SK-N-SH (cell line): ENCODE data around the gene GLI2.

Source experiments
- EP300 ChIP-seq, 2 experiments: IDR thresholded peaks; 2 replicates each; pipeline versions ENCODE4 v1.4.0 to v1.6.1; 2012; ENCODE audit warnings: borderline replicate concordance in 1 of 2, low read depth in 1 of 2, low read length in 1 of 2
- POLR2AphosphoS5 ChIP-seq: IDR thresholded peaks from 2 replicates; pipeline ENCODE4 v1.6.1; 2012; ENCODE audit warnings: low read depth, low read length
- SMC3 ChIP-seq: IDR thresholded peaks from 2 replicates; pipeline ENCODE4 v1.6.1; 2012; ENCODE audit warnings: low read depth, low read length, improper control_type of control experiment
- TCF12 ChIP-seq: IDR thresholded peaks from 2 replicates; pipeline ENCODE4 v1.4.0; 2012
- TF ChIP-seq, protein P1 (sequence below): fragments of 150-350 bp; IDR thresholded peaks from 2 replicates; pipeline ENCODE4 v1.6.1; 2017; ENCODE audit warnings: antibody characterized with exemption, low read length, low read depth, borderline replicate concordance
- TF ChIP-seq, protein P2 (sequence below): fragments of 200-600 bp; sonication (generic); IDR thresholded peaks from 2 replicates; pipeline ENCODE4 v1.6.1; 2017; ENCODE audit warnings: antibody characterized with exemption, mild to moderate bottlenecking, moderate library complexity
- TF ChIP-seq, protein P3 (sequence below): IDR thresholded peaks from 2 replicates; pipeline ENCODE4 v1.4.0; 2012; ENCODE audit warnings: low read depth, borderline replicate concordance
- TF ChIP-seq, protein P4 (sequence below): IDR thresholded peaks from 2 replicates; pipeline ENCODE4 v1.6.1; 2012; ENCODE audit warnings: mild to moderate bottlenecking, low read depth, low read length, moderate library complexity

DNA sequence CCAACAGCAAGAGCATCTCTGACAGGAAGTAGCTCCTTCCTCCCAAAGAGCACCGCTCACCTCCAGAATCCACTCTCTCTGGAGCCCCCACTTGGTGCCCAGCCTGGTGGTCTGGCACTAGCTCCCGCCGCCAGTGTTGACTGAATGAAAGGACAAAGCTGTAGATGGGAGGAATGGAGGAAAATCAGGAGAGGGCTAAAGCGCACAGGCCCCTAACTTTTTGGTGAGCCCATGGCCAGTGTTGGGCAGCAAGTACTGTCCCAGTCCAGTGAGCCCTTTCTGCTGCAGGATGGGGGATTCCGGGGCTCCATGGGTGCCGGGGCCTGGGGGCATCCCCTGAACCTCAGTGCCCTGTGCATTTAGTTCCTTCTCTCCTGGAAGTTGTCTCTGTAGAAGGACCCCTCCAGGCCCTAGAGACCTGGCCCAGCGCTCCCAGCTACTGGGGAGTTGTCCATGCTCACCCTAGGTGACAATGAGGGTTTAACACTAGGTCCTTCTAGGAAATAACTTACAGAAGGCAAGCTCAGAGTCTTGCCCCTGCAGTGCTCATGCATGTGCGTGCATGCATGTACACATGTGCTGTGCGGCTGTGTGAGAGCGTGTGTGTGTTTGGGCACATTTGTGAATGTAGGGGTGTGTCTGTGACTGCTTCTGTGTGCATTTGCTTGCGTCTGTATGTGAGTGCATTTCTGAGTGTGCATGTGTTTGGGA is 33.6 kb downstream of the GLI2 start:
- TF ChIP-seq, protein P1, sequence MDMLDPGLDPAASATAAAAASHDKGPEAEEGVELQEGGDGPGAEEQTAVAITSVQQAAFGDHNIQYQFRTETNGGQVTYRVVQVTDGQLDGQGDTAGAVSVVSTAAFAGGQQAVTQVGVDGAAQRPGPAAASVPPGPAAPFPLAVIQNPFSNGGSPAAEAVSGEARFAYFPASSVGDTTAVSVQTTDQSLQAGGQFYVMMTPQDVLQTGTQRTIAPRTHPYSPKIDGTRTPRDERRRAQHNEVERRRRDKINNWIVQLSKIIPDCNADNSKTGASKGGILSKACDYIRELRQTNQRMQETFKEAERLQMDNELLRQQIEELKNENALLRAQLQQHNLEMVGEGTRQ, result no peak
- TF ChIP-seq, protein P2, sequence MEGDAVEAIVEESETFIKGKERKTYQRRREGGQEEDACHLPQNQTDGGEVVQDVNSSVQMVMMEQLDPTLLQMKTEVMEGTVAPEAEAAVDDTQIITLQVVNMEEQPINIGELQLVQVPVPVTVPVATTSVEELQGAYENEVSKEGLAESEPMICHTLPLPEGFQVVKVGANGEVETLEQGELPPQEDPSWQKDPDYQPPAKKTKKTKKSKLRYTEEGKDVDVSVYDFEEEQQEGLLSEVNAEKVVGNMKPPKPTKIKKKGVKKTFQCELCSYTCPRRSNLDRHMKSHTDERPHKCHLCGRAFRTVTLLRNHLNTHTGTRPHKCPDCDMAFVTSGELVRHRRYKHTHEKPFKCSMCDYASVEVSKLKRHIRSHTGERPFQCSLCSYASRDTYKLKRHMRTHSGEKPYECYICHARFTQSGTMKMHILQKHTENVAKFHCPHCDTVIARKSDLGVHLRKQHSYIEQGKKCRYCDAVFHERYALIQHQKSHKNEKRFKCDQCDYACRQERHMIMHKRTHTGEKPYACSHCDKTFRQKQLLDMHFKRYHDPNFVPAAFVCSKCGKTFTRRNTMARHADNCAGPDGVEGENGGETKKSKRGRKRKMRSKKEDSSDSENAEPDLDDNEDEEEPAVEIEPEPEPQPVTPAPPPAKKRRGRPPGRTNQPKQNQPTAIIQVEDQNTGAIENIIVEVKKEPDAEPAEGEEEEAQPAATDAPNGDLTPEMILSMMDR, result no peak
- TF ChIP-seq EP300 (IDR thresholded peaks at IDR 0.05; ENCODE audit: borderline replicate concordance in 1 of 2, low read depth in 1 of 2, low read length in 1 of 2), result no peak
- TF ChIP-seq SMC3, result no peak
- TF ChIP-seq, protein P3, sequence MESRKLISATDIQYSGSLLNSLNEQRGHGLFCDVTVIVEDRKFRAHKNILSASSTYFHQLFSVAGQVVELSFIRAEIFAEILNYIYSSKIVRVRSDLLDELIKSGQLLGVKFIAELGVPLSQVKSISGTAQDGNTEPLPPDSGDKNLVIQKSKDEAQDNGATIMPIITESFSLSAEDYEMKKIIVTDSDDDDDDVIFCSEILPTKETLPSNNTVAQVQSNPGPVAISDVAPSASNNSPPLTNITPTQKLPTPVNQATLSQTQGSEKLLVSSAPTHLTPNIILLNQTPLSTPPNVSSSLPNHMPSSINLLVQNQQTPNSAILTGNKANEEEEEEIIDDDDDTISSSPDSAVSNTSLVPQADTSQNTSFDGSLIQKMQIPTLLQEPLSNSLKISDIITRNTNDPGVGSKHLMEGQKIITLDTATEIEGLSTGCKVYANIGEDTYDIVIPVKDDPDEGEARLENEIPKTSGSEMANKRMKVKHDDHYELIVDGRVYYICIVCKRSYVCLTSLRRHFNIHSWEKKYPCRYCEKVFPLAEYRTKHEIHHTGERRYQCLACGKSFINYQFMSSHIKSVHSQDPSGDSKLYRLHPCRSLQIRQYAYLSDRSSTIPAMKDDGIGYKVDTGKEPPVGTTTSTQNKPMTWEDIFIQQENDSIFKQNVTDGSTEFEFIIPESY, result no peak
- no peak for TF ChIP-seq TCF12
- no peak for TF ChIP-seq POLR2AphosphoS5
- TF ChIP-seq, protein P4, sequence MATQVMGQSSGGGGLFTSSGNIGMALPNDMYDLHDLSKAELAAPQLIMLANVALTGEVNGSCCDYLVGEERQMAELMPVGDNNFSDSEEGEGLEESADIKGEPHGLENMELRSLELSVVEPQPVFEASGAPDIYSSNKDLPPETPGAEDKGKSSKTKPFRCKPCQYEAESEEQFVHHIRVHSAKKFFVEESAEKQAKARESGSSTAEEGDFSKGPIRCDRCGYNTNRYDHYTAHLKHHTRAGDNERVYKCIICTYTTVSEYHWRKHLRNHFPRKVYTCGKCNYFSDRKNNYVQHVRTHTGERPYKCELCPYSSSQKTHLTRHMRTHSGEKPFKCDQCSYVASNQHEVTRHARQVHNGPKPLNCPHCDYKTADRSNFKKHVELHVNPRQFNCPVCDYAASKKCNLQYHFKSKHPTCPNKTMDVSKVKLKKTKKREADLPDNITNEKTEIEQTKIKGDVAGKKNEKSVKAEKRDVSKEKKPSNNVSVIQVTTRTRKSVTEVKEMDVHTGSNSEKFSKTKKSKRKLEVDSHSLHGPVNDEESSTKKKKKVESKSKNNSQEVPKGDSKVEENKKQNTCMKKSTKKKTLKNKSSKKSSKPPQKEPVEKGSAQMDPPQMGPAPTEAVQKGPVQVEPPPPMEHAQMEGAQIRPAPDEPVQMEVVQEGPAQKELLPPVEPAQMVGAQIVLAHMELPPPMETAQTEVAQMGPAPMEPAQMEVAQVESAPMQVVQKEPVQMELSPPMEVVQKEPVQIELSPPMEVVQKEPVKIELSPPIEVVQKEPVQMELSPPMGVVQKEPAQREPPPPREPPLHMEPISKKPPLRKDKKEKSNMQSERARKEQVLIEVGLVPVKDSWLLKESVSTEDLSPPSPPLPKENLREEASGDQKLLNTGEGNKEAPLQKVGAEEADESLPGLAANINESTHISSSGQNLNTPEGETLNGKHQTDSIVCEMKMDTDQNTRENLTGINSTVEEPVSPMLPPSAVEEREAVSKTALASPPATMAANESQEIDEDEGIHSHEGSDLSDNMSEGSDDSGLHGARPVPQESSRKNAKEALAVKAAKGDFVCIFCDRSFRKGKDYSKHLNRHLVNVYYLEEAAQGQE, result no peak
